ENCODE measurements around the gene CELF1. TPM values are rescaled to one million over a fixed set of nuclear protein-coding genes. Genes with fewer than 3 reads are reported as not detected.

Gene CELF1
- 51.8 and 52.3 TPM in 2 replicates for total RNA-seq

DNA sequence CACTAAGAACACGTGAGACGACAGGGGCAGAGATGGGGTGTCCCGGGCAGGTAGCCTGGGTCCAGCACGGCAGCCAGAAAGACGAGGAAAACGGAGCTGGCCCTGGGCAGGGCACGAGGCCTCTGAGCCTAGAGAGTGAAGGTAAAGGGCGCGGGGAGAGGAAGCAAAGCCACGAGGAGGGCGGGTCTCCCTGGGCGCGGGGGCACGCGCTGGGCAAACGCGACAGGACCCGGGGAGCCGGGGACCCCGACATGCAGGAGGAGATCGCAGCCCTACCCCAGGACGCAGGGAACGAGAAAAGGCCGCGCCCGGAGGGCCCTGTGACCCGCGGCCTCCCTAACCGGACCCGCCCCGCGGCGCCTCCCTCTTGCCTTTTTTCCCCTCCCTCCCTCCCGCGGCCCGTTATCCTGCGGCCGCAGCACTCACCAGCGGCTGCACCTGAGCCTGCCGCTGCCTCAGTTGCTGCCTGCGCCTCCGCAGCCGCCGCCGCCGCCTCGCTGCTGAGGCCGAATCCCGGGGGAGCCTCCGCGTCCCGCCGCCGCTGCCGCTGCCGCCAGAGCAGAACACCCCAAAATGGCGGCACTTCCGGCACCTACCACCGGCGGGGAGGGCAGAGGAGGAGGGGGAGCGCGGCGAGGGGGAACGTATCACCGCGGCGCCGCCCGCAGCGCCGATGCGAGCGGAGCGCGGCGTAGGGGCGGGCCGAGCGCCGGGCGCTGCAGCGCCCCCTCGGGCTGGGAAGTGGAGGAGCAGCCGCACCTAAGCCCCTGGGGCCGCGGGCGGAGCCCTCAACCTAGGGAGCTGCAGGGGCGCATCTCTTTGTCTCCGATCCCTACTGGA lies at the start of gene CELF1:
Gene CELF1, minus strand, starts transcription at position 567 of the 840 bp plus-strand sequence. CDS start 53,609 bp downstream, outside the sequence.

DNA sequence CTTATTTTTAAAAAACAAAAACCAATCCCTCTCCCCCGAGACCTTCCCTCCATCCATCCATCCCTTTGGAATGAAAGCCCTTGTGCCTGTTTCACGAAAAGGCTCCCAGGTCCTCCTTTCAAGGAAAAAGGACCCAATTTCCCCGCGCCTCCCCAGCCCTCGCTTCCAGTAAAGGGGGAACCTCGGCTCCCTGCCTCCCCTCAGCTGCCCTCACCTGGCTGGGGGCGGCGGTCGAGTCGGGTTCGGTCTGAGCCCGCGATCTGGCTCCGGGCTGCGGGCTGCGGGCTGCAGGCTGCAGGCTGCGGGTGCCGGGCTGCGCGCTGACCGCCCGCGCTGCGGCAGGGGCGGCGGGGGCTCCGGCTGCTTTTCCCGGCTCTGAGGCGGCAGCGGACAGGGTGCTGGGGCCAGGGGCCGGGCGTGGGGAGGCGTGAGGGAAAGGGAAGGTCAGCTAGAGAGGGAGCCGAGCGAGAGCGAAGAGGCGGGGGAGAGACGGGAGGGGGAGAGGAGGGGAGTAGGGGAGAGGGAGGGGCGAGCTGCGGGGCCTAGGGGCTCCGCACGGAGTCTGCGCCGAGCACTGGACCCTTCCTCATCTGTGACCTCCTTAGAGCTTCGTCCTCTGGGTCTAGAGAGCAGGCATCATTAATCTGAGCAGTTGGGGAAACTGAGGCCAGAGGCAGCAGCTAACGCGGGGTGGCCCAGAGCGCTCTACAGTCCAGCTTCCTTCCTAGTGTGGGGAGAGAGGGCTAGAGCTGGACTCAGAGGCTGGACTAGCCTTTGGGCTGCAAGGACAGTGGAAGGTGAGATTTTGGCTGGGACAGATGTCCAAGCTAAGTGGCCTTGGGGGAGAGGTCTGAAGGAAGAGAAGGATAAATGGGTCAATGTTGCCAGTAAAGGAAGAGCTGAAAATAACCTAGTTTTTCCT lies 41.3 kb upstream of the CELF1 start, which contains the start of gene C1QTNF4:
Gene C1QTNF4, minus strand, starts transcription at position 478 of the 922 bp plus-strand sequence. CDS start 3,601 bp downstream, outside the sequence.

DNA sequence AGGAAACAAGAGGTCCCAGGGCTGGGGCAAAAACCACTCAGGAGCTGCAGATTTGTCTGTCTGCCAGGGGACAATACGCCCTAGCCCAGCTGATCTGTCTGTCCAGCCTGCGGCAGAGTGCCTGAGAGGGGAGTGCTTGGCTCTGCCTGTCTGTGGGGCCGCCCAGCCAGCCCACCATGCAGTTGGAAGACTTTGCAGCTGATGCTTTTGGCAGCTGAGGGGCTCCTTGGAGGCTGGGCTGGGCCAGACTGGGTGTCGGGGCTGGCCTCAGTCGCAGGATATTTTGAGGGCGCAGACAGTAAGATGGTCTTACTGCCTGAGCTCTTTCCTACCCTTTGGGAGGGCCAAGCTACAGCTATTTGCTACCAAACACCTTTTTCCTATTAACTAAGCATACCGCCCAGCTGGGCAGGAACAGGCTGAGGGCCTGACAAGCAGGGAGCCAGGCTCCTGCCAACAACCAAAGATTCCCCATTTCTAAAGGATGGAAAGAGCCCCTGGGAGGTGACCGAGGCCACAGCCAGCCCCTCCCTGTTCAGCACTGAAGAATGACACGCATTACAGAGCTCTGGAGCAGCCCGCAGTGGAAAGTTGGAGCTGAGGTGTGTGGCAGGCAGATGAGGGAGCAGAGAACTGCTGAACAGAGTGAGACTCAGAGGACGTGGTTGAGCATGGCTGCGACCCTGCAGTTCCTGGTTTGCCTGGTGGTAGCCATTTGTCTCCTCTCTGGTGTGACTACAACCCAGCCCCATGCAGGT lies 33.3 kb upstream of the CELF1 start, which contains the start of gene FAM180B:
Gene FAM180B, plus strand, starts transcription at position 581 of the 758 bp plus-strand sequence. Its CDS starts 91 bp downstream, at position 672.

DNA sequence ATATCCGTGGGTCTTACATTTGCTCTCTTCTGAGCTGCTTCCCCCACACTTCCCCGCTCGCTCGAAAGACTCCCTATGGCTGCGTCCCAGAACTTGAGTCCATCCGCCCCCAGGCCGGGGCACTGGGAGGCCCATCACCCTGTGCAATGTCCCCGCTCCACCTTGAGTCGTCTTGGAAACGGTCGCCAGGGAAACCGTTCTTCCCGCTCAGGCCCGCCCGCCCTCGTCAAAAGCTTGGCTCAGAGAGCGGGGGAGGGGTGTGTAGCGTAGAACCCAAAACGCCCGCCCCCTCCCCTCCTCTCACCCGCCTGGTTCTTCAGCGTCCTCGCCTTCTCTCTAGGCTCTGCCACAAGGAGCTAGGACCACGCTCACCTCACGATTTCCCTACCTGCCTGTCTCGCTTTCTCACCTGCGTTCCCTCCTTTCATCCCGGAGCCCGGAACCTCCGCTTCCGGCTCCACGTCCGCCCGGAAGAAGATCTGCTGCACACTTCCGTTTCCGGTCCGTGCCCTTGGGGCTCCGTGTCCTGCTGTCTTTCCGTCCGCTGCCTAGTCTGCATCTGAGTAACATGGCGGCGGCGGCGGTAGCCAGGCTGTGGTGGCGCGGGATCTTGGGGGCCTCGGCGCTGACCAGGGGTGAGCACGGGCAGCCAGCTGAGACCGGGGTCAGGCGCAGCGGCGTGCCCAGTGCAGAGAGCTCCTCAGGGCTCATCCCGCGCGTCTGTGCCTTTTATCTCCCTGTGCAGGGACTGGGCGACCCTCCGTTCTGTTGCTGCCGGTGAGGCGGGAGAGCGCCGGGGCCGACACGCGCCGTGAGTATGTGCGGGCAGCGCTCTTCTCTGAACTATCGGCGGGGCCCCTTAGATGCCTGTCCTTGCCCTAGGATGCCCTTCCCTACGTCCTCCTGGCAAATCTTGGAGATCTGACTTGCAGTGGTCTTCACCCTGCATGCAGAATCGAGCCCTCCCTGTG lies 25.9 kb upstream of the CELF1 start, which contains the start of the genes KBTBD4 and NDUFS3:
Gene KBTBD4, minus strand, starts transcription at position 447 of the 971 bp plus-strand sequence. Its CDS starts 19 bp downstream, at position 428.
Gene NDUFS3, plus strand, starts transcription at position 551 of the 971 bp plus-strand sequence. Its CDS starts 18 bp downstream, at position 569.

DNA sequence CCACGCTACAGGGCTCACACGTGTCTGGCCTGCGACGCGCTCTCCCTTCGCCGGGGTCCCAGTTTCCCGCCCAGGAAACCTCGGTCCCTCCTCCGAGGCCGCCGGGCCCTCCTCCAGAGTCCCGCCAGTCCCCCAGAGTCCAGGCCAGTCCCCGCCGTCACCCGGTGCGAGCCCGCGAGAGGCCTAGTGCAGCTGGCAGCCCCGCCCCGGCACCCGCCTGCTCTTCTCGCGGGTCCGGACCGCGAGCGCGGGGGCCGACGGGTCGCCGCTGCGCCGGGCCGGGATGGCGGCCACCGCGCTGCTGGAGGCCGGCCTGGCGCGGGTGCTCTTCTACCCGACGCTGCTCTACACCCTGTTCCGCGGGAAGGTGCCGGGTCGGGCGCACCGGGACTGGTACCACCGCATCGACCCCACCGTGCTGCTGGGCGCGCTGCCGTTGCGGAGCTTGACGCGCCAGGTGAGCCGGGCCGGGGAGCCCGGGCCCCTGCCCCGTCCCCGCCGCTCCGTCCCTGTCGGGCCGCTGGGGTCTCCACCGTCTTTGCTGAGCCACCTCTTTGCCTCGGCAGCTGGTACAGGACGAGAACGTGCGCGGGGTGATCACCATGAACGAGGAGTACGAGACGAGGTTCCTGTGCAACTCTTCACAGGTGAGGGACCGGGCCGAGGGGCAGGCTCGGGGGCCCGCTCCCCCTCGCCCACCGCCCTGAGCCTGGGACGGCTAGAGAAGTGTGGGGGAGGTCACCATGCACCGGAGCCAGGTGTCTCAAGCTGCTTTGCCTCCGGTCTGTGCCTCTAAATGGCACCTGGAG lies 12.6 kb upstream of the CELF1 start, which contains the start of gene PTPMT1:
Gene PTPMT1, plus strand, starts transcription at position 260 of the 809 bp plus-strand sequence. Its CDS starts 24 bp downstream, at position 284.

DNA sequence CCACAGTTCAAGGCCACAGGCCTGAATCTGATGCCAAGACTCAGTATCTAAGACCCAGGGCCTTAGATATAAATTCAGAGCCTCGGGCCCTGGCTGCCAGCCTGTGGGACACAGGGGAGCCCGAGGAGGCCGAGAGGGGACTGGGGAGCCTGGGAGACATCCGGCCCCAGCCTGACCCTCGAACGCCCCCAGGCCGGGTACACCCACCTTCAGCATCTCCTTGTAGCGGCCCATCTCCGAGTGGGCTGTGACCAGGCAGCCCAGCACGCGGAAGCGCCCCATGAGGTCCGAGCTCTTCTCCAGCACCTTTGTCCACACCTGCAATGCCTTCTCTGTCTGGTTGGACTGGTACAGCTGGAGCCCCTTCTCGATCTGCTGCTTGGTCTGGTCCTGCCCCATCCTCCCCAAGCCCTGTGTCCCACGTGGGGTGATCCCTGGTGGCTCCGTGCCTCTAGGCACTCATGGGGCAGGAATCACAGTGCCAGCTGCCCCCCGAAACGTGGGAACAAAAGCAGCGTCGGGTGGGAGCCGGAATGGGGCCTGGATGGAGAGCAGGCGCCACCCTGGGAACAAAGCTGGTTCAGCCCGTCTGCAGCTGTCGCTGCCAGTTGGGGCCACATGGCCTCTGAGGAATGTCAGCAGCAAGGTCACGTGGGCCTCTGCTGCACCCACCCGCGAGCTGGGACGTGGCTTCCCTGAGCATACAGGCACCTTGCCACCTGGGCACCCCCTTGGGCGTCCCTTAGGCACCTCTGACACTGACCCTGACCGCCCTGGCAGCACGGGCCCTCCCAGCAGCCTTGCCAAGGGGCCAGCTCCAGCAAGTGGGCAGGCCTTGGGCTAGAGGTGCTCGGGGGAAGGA lies 104.1 kb downstream of the CELF1 start, which contains the start of gene RAPSN:
Gene RAPSN, minus strand, starts transcription at position 571 of the 862 bp plus-strand sequence. Its CDS starts 172 bp downstream, at position 399.

DNA sequence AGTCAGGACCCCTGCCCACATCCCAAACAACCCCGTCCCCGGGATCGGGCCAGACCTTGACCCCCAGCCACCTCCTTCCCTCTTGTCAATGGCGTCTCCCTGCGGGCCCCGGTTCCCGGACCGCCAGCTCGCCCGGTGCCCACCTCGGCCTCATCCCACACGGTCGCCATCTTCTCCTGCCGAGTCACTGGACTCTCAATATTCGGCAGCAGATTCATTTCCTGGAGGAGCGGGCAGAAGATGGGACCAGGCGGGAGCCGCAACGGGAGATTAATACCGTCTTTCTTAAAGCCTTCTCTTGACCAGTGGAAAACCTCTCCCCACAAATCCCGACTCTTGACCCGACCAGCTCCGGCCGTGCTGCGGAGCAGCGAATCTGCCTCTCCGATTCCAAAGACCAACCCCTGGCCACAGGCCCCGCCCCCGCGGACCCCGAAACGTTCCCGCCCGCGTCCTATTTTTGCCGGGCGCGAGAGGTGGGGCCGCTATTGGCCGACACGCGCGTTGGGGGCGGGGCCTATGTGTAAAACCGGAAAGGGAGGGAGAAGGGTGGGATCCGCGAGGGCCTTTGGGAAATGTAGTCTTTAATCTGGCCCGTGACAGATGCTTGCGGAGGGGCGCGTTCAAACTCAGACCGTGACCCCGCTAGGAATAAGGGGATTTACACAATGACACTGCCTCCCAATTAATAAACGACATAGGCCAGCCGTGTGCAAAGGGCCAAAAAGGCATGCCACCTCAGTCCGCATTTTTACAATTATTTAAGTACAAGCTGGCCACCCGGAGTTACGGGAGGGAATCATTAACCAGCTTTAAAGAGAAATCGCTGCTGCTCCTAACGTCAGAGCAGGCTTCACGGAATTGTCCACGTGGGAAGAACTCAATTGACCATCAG lies 126.6 kb downstream of the CELF1 start, which contains the start of gene PSMC3:
Gene PSMC3, minus strand, starts transcription at position 378 of the 895 bp plus-strand sequence. Its CDS starts 160 bp downstream, at position 218.

Other genes starting within 250 kb of the CELF1 start
- not detected in 2 replicates for gene MYBPC3, start 200.4 kb downstream of the CELF1 start, total RNA-seq
- not detected in 2 replicates for gene SPI1, start 174.6 kb downstream of the CELF1 start, total RNA-seq
- gene SLC39A13, start 144.5 kb downstream of the CELF1 start, total RNA-seq = 84.5 and 97.5 TPM in 2 replicates
- gene PSMC3, start 126.7 kb downstream of the CELF1 start, total RNA-seq = 123 and 233 TPM in 2 replicates
- not detected in 2 replicates for gene RAPSN, start 104.0 kb downstream of the CELF1 start, total RNA-seq
- 166 and 195 TPM in 2 replicates for gene PTPMT1, start 12.5 kb upstream of the CELF1 start, total RNA-seq
- gene KBTBD4, start 25.8 kb upstream of the CELF1 start, total RNA-seq = 12.5 and 15.4 TPM in 2 replicates
- gene NDUFS3, start 25.9 kb upstream of the CELF1 start, total RNA-seq = 75.5 and 101 TPM in 2 replicates
- not detected in 2 replicates for gene FAM180B, start 33.5 kb upstream of the CELF1 start, total RNA-seq
- 0.08 and 0.16 TPM in 2 replicates for gene C1QTNF4, start 41.3 kb upstream of the CELF1 start, total RNA-seq
- 69.9 and 104 TPM in 2 replicates for gene MTCH2, start 89.4 kb upstream of the CELF1 start, total RNA-seq
- 0.16 and 0.19 TPM in 2 replicates for gene AGBL2, start 162.2 kb upstream of the CELF1 start, total RNA-seq
- gene FNBP4, start 214.2 kb upstream of the CELF1 start, total RNA-seq = 20.1 and 26.4 TPM in 2 replicates